GM21576 (cell line): ENCODE results near the gene CKS1B.
"Not testable (repeated sequence)": the region's sequence is repeated elsewhere in the genome, so short reads cannot be mapped to it uniquely, and the experiment has no call there.

Experiments used
- ATAC-seq: cut with Tn5 transposase; IDR thresholded peaks from one replicate; pipeline ENCODE4 v1.9.1; 2021; ENCODE audit warnings: mild to moderate bottlenecking, moderate library complexity; ENCODE audit not compliant: unreplicated experiment

The CKS1B gene

GRCh38 chr1:154983776-154984466 is 9.4 kb downstream of the CKS1B start:
- no peak for ATAC-seq

DNA sequence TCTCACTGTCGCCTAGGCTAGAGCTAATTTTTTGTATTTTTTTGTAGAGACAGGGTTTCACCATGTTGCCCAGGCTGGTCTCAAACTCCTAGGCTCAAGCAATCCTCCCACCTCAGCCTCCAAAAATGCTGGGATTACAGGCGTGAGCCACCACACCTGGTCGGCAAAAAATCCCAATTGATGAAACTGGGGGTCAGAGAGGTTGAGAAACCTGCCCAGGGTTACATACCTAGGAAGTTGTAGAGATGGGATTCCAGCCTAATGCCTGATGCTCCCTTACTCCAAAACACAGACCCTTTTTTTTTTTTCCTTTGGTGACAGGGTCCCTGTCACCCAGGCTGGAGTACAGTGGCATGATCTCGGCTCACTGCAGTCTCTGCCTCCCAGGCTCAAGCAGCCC is 12.3 kb downstream of the CKS1B start:
- not testable (repeated sequence) for ATAC-seq

- ATAC-seq, result no peak
Measured at GRCh38 chr1:154987326-154987725, 12.8 kb downstream of the CKS1B start.

- no peak for ATAC-seq
Measured at GRCh38 chr1:154988058-154988954, 13.8 kb downstream of the CKS1B start.

DNA sequence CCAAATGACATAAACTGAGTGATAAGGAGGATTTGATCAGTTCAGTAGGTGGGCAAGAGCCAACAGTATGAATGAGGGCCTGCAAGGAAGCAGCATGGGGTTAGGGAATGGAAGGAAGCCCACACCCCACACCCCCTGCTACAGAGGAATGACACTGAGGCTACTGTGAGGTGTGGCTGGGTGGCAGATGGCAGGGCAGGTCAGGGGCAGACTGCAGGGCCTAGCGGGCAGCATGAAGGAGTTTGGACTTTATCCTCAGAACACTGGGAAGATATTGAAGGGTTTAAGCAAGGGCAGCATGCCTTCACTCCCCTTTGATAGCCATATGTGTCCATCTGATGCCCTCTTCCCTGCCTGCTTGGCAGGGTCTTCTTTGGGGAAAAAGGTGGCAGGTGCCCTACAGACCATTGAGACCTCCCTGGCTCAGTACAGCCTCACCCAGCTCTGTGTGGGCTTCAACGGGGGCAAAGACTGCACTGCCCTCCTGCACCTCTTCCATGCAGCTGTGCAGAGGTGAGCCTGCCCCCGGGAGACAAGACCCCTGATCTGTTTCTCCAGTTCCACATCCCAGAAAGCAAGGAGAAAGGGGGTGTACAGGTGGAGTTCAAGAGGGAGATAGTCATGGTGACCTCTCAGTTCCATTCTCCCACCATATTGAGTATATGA is 14.8 kb downstream of the CKS1B start:
- ATAC-seq, result no peak

DNA sequence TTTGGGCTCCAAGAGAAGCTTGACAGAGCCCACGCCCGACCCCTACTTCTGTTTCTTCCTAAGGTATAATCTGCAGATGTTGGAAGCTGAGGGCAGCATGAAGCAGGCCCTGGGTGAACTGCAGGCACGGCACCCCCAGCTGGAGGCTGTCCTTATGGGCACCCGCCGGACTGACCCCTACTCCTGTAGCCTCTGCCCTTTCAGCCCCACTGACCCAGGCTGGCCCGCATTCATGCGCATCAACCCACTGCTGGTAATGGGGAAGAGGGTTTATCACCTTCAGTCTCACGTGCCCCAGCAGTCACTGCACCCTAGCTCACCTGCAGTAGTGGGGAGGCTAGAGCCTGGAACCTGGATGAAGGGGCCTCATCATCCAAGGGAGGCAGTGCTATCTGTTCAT is 15.8 kb downstream of the CKS1B start:
- ATAC-seq, result no peak

- no peak for ATAC-seq
Measured at GRCh38 chr1:154992721-154993571, 18.5 kb downstream of the CKS1B start.

DNA sequence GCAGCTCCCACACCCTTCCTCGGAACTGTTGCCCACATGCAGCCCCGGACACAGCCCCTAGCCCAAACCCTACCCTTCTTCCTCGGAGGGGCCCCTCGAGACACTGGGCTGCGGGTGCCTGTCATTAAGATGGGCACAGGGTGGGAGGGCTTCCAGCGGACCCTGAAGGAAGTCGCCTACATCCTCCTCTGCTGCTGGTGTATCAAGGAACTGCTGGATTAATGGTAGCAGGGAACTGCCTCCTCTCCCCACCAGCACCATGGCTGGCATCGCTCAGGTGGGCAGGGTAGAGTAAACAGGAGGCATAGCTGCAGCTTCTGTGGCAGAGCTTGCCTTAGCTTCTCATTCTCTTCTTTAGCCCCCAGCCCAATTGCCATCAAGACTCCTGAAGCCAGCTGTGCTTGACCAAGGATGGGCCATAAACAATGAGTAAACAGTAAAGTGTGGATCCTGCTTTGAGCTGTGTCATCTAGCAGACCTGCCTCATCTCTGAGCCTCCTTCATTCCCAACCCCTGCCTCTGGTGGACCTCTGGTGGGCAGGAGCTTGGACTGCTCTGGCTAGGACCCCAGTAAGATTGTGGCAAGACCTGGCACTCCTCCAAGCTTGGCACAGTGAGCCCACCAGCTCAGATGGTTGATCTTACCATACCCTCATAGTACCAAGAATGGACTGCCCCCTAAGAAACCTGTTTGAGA is 19.2 kb downstream of the CKS1B start, which contains the start of gene LENEP:
TSS of gene LENEP (plus strand) at position 15 of the 697 bp plus-strand sequence. CDS start at position 37, 22 bp downstream.
- ATAC-seq, result no peak

- ATAC-seq, result no peak
Measured at GRCh38 chr1:154994269-154994587, 19.7 kb downstream of the CKS1B start.

DNA sequence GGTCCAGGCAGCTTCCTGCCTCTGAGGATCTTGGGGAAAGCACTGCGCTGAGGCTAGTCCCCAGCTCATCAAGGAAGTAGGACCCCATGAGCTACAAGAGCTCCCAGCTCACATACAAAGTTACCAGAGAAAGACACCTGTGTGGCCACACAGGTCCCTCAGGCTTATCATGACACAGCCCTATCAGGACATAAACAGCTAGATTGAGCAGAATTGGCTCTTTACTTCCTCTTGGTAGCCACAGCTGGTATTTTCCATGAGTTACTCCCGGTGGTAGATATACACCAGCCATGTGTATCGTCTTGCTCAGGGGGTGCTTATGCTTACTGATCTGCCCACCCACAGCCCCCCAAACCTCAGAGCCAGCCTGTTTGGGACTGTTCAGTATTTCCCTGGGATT is 20.1 kb downstream of the CKS1B start:
- ATAC-seq, result no peak

DNA sequence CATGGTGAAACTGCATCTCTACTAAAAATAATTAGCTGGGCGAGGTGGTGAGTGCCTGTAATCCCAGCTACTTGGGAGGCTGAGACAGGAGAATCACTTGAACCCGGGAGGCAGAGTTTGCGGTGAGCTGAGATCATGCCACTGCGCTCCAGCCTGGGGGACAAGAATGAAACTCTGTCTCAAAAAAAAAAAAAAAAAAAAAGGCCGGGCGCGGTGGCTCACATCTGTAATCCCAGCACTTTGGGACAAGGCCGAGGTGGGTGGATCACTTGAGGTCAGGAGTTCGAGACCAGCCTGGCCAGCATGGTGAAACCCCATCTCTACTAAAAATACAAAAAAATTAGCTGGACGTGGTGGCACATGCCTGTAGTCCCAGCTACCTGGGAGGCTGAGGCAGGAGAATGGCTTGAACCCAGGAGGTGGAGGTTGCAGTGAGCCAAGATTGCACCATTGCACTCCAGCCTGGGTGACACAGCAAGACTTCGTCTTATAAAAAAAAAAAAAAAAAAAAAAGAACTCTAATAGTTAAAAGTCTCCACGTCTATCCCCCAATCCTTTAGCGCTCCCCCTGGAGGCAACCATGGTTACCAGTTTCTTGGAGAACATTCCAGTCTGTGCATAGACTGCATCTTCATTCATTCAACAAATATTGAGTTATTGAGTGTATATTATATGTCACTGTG is 21.0 kb downstream of the CKS1B start:
- ATAC-seq, result not testable (repeated sequence)

GRCh38 chr1:154996966-154997701 is 22.7 kb downstream of the CKS1B start:
- no peak for ATAC-seq

GRCh38 chr1:154998201-154998780 is 23.8 kb downstream of the CKS1B start:
- no peak for ATAC-seq

DNA sequence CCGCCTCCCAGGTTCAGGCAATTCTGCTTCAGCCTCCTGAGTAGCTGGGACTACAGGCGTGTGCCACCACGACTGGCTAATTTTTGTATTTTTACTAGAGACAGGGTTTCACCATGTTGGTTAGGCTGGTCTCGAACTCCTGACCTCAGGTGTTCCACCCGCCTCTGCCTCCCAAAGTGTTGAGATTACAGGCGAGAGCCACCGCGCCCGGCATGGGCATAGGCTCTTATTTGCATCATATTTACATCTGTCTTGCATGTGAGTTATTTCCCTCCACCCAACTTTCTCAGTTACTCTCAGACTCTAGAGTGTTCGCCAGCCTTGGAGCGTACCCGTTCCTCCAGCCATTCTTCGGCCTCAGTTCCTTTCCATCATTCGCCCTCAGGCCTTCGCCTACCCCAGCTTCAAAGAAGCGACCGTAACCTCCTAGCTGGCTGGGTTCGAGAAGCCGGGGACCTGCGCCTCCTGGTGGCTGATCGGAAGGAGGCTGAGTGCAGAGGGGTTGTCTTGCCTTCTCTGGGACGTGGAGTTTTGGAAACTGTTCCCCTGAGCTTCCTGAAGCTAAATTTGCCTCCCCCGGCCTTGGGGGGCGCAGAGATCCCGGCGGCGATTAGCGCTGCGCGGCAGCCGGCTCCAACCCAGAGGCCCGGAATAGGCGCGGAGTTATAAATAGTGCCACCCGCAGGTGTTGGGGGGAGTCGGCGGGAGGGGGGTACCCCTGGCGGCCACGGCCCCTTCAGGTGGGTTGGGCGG is 24.5 kb downstream of the CKS1B start:
- ATAC-seq, result no peak

GRCh38 chr1:154999571-155000410 is 25.3 kb downstream of the CKS1B start:
- ATAC-seq, result no peak

- ATAC-seq, result no peak
Measured at GRCh38 chr1:155000411-155000725, 25.9 kb downstream of the CKS1B start.
